H1 (cell line): Measurements from ENCODE around the gene HSPBAP1. TPM values are rescaled to one million over a fixed set of nuclear protein-coding genes. Genes with fewer than 3 reads are reported as not detected.

Experiments used
- CHD1 ChIP-seq: IDR thresholded peaks from 2 replicates; pipeline ENCODE4 v1.6.1; 2012; ENCODE audit warnings: low read depth, low read length, improper control_type of control experiment
- NANOG ChIP-seq: IDR thresholded peaks from 2 replicates; pipeline ENCODE4 v1.6.1; 2011; ENCODE audit warnings: low read length, low read depth, mild to moderate bottlenecking, inconsistent platforms; ENCODE audit not compliant: insufficient read depth, poor library complexity, severe bottlenecking
- TCF12 ChIP-seq: IDR thresholded peaks from 2 replicates; pipeline ENCODE4 v1.6.1; 2011; ENCODE audit warnings: low read depth, mild to moderate bottlenecking, low read length
- ZNF274 ChIP-seq: IDR thresholded peaks from 2 replicates; pipeline ENCODE4 v1.7.0; 2012; ENCODE audit warnings: low read length, borderline replicate concordance; ENCODE audit errors: extremely low read depth
- polyA plus RNA-seq, 7 experiments: library from polyadenylated mRNA; depleted of rRNA in 3 of 7; stranded (reverse) in 5 of 7; unstranded in 2 of 7; fragments of >200 nt in 5 of 7; fragments of 200-250 nt in 2 of 7; gene quantifications; 1 replicate in 5 of 7; 2 replicates in 1 of 7; 4 replicates in 1 of 7; pipeline versions ENCODE4 v1.2.1 to v1.2.3, GENCODE V29; 2011 to 2013; ENCODE audit warnings: missing spikeins in 2 of 7, mixed read lengths in 2 of 7
- total RNA-seq: library from RNA; stranded (reverse); fragmentation: NEBNext Ultra II Directional; extraction: Animal tissue kit (Norgen Biotek cat#: 25700); gene quantifications from 2 replicates; pipeline ENCODE4 v1.2.1, GENCODE V29; 2021

Gene HSPBAP1
- total and polyA plus RNA-seq, 2 of the 8 experiments (the other 6 are each of a cell fraction or from before 2014, with no cell fraction given), result 7.5 to 8.3 TPM

GRCh38 chr3:122803977-122804376, 10.3 kb upstream of the HSPBAP1 start (continued):
- TF ChIP-seq TCF12, result no peak
- TF ChIP-seq ZNF274, result no peak
- TF ChIP-seq NANOG, result no peak
- TF ChIP-seq CHD1, result no peak
